ENCODE results near the gene CENPH.
"Not testable (repeated sequence)": the region's sequence is repeated elsewhere in the genome, so short reads cannot be mapped to it uniquely, and the experiment has no call there.

Gene CENPH

GRCh38 chr5:69211200-69211599, 21.8 kb downstream of the CENPH start:
- DNase-seq = no peak

GRCh38 chr5:69212022-69212421, 22.6 kb downstream of the CENPH start:
- no peak for DNase-seq

GRCh38 chr5:69213513-69214215, 24.3 kb downstream of the CENPH start:
- DNase-seq = no peak

GRCh38 chr5:69217151-69217511, 27.7 kb downstream of the CENPH start:
- DNase-seq = no peak

- peak; percentile 91 for DNase-seq
Measured at GRCh38 chr5:69217548-69218526, 28.5 kb downstream of the CENPH start.

GRCh38 chr5:69219939-69220338, 30.6 kb downstream of the CENPH start:
- DNase-seq = no peak

GRCh38 chr5:69220371-69220770, 31.0 kb downstream of the CENPH start:
- not testable (repeated sequence) for DNase-seq

- DNase-seq = not testable (repeated sequence)
Measured at GRCh38 chr5:69220833-69221232, 31.4 kb downstream of the CENPH start.

- DNase-seq = no peak
Measured at GRCh38 chr5:69224520-69224919, 35.1 kb downstream of the CENPH start.

GRCh38 chr5:69225860-69226259, 36.5 kb downstream of the CENPH start:
- no peak for DNase-seq

- DNase-seq = no peak
Measured at GRCh38 chr5:69230181-69230580, 40.8 kb downstream of the CENPH start.

- no peak for DNase-seq
Measured at GRCh38 chr5:69231281-69231680, 41.9 kb downstream of the CENPH start.

GRCh38 chr5:69231851-69232250, 42.5 kb downstream of the CENPH start:
- no peak for DNase-seq

- DNase-seq = peak; percentile 84
Measured at GRCh38 chr5:69234457-69235268, 45.3 kb downstream of the CENPH start, which contains the start of gene CDK7. CDK7 (plus strand) TSS chr5:69234886; CDS start chr5:69234976, 90 bp downstream.

- DNase-seq = not testable (repeated sequence)
Measured at GRCh38 chr5:69236733-69237132, 47.4 kb downstream of the CENPH start.

GRCh38 chr5:69237877-69238276, 48.5 kb downstream of the CENPH start:
- no peak for DNase-seq

GRCh38 chr5:69238760-69239251, 49.4 kb downstream of the CENPH start:
- DNase-seq = no peak

- DNase-seq = no peak
Measured at GRCh38 chr5:69242215-69242927, 53.0 kb downstream of the CENPH start.

GRCh38 chr5:69245031-69245430, 55.6 kb downstream of the CENPH start:
- no peak for DNase-seq

- DNase-seq = no peak
Measured at GRCh38 chr5:69248019-69248418, 58.6 kb downstream of the CENPH start.

GRCh38 chr5:69250593-69250992, 61.2 kb downstream of the CENPH start:
- no peak for DNase-seq

- no peak for DNase-seq
Measured at GRCh38 chr5:69252437-69252836, 63.1 kb downstream of the CENPH start.
